GM12874 (cell line): Measurements from ENCODE around the gene RFX4.

ENCODE experiments used
- TF ChIP-seq, protein P1 (sequence below): IDR thresholded peaks from 2 replicates; pipeline ENCODE4 v1.5.1; 2011; ENCODE audit warnings: low read depth, mild to moderate bottlenecking, control low read depth, low read length, moderate library complexity; ENCODE audit not compliant: insufficient read depth

Gene RFX4

DNA sequence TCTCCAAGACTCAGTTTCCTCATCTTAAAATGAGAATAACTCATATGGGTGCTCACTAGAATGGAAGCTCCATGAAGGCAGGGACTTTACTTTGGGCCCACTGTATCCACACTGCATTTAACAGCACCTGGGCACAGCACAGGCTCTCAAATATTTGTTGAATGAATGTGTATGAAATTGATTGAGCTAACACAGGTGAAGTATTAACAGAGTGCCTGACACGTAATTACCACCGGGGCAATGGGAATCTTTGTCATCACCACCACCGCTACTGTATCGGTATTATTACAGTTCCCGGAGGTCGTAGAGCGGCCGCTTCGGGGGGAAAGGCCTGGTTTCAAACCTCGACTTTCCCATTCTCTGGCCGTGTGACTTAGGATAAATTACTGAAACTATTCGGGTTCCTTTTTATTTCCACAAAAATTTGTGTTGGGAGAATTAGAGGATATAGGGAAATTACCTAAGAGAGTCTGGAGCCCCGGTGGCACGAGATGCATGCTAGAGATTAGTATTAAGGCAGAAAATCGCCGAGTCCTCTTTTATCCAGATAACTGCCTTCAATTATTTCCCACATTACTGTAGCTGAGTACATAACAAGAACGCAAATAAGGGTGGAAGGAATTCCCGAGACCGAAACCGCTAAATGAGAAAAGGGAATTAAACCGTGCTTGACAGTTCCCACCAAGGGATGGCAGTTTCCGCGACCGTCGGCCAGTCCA lies 190.6 kb downstream of the RFX4 start:
- TF ChIP-seq, protein P1, sequence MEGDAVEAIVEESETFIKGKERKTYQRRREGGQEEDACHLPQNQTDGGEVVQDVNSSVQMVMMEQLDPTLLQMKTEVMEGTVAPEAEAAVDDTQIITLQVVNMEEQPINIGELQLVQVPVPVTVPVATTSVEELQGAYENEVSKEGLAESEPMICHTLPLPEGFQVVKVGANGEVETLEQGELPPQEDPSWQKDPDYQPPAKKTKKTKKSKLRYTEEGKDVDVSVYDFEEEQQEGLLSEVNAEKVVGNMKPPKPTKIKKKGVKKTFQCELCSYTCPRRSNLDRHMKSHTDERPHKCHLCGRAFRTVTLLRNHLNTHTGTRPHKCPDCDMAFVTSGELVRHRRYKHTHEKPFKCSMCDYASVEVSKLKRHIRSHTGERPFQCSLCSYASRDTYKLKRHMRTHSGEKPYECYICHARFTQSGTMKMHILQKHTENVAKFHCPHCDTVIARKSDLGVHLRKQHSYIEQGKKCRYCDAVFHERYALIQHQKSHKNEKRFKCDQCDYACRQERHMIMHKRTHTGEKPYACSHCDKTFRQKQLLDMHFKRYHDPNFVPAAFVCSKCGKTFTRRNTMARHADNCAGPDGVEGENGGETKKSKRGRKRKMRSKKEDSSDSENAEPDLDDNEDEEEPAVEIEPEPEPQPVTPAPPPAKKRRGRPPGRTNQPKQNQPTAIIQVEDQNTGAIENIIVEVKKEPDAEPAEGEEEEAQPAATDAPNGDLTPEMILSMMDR = no peak

DNA sequence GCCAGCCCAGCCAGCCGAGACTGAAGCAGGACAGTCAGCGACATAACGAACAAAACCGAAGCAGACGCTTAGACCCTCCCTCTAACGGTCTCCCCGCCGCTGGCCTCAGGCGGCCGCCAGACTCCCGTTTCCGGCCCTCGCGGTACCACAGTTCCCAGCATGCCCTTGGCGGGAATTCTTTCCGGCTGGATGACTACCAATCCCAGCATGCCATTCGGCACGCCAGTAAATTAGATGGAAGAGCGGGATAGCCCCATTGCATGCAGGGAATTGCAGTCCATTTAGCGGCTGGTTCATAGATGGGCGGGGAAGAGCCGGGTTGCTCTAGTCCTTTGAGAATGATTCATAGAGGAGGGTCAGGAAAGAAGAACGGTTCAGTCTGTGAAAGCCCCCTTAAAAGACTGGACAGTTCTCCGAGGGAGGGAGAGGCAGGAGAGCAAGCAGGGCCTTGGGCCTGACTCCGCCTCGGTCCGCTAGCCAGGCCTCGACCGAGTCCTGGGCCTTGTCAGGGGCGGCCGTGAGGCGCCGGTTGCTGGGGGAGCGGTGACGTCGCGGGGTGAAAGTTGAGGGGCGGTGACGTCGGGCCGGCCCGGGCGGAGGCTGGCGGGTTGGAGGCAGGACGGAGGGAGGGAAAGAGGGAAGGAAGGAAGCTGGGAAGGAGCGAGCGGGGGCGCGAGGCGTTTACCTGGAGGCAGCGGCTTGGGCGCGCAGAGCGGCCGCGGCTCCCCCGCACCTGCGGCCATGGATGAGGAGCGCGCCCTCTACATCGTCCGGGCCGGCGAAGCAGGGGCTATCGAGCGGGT lies 191.4 kb downstream of the RFX4 start, which contains the start of gene RIC8B:
RIC8B (plus strand) TSS at position 678 of the 803 bp plus-strand sequence; CDS start at position 742, 64 bp downstream.
- TF ChIP-seq, protein P1 = no peak

DNA sequence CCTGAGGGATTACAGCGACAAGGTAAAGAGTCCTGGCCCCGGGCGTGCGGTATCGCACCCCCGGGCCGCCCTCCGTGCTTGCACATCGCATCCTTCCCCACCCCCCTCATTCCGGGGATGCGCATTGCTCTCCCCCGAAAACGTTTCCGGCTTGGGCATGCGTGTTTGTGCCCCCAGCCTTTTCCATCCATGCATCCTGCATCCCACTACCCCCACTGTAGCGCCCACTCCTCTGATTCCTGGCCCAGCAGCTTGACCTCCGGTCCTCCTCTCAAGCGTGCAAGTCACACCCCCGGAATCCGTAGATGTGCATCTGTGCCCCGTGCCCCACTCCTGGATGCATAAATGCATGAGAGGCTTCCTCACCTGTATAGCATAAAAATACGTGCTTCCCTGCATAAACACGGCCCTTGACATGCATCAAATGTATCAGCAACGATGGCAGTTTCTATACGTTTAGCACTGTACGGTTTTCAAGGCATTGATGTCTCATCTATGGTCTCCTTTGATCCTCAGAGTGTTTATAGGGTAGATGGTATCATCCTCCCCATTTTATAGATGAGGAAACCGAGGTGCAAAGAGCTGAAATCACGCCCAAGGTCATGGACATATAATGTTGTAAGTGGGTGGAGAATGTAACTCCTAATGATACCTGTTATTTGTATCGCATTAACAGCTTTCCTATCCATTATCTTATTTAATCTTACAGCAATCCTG lies 192.2 kb downstream of the RFX4 start:
- TF ChIP-seq, protein P1 = no peak

DNA sequence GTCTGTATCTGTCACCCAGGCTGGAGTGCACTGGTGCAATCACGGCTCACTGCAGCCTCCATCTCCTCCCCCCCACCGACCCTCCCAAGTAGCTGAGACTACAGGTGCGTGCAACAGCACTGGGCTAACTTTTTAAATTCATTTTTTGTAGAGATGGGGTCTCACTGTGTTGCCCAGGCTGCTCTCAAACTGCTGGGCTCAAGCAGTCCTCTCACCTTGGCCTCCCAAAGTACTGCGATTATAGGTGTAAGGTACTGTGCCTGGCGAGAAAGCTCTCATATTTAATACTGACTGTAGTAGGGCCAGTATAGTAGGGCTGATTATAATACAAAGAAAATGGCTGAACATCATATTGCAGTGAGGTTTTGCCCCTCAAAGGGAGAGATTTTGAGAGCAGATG lies 194.1 kb downstream of the RFX4 start:
- TF ChIP-seq, protein P1 = no peak

DNA sequence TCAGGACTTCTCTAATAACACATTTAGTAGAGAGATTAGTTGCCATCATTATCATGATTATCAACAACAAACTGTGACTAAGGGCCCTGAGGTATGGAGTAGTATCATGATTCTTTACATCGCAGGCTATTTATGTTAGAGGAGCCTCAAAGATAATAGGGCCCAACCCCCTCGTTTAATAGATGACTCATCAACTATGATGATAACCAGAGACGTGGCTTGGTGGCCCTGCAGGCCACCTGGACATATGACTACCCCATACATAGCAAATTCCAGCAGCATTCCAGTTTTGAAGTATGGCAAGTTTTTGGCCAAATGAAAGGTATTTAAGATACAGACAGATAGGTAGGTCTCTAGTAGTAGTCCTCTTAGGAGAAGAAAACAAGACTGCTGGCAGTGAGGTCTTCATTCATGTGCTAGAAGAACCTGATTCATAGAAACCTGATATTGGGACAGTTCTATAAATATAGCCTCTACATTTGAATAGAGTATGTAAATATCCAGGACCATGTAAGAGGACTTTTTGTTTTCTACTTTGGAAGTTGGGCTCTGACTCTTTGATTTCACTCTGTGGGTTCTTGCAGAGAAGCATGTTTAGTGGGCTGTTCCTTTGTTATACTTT lies 197.3 kb downstream of the RFX4 start:
- TF ChIP-seq, protein P1 = no peak

DNA sequence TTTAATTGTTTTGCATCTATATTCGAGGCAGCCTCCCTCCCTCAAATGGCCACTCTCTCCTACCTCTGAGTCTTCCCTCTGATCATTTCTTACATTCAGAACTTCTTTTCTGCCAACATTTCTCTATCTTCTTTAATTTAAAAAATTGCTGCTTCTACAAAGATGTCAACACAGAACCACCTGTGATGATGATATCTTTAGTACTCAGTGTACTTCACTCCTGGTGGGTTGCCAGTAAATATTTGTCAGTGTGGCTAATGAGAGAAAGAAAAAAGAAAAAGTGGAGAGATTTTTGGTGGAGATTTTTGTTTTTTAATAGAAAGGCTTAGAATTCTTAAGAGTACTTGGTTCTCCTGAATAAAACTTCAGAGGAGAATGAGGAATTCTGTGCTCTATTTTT lies 199.8 kb downstream of the RFX4 start:
- TF ChIP-seq, protein P1 = no peak
